SU-DHL-6 (cell line): ENCODE results near the gene GLI2.

Source experiments
- H2AFZ ChIP-seq: fragments of 200-600 bp; sonication (generic); 2 replicates; pipeline ENCODE4 v1.6.1; 2014; ENCODE audit warnings: low read depth, mild to moderate bottlenecking, moderate library complexity, mixed read lengths, antibody characterized with exemption, low read length; ENCODE audit not compliant: severe bottlenecking
- H3F3A ChIP-seq: fragments of 200-600 bp; shearing (Covaris generic); 2 replicates; pipeline ENCODE4 v1.6.0; 2016; ENCODE audit warnings: antibody characterized with exemption, mild to moderate bottlenecking; ENCODE audit not compliant: insufficient read depth
- H3K27ac ChIP-seq: fragments of 200-600 bp; sonication (generic); 2 replicates; pipeline ENCODE4 v1.5.1; 2016; ENCODE audit warnings: low read depth, mild to moderate bottlenecking, low read length, moderate library complexity, mixed read lengths
- H3K27me3 ChIP-seq: fragments of 200-600 bp; sonication (generic), shearing (Covaris generic); 2 replicates; pipeline ENCODE4 v1.6.0; 2014; ENCODE audit warnings: mild to moderate bottlenecking, low read length
- H3K36me3 ChIP-seq: fragments of 200-600 bp; sonication (generic); 2 replicates; pipeline ENCODE4 v1.6.1; 2014; ENCODE audit warnings: mild to moderate bottlenecking, low read length, mixed read lengths
- H3K4me2 ChIP-seq: fragments of 300-600, 200-600 bp; shearing (Covaris generic), sonication (generic); 2 replicates; pipeline ENCODE4 v1.6.0; 2014; ENCODE audit warnings: low read length, low read depth, mild to moderate bottlenecking; ENCODE audit not compliant: poor library complexity, severe bottlenecking
- H3K4me3 ChIP-seq: fragments of 200-600 bp; sonication (generic); 2 replicates; pipeline ENCODE4 v1.5.1; 2014; ENCODE audit warnings: antibody characterized with exemption, low read length, mild to moderate bottlenecking, mixed read lengths; ENCODE audit not compliant: insufficient read depth, poor library complexity, severe bottlenecking
- H3K79me2 ChIP-seq: fragments of 200-600 bp; sonication (generic); 2 replicates; pipeline ENCODE4 v1.6.1; 2014; ENCODE audit warnings: mild to moderate bottlenecking, low read length, moderate library complexity; ENCODE audit not compliant: insufficient read depth
- H3K9ac ChIP-seq: fragments of 200-600 bp; sonication (generic); 2 replicates; pipeline ENCODE4 v1.7.0; 2014; ENCODE audit warnings: mild to moderate bottlenecking, low read length
- H3K9me2 ChIP-seq: fragments of 200-600 bp; sonication (generic); replicated peaks from 2 replicates; pipeline ENCODE4 v1.6.1; 2014; ENCODE audit warnings: low read length; ENCODE audit not compliant: insufficient read depth
- H3K9me3 ChIP-seq: fragments of 200-600 bp; sonication (generic); 2 replicates; pipeline ENCODE4 v1.6.1; 2014; ENCODE audit warnings: low read length, mixed read lengths; ENCODE audit not compliant: insufficient read depth
- H4K20me1 ChIP-seq: fragments of 200-600 bp; sonication (generic); 2 replicates; pipeline ENCODE4 v1.6.1; 2014; ENCODE audit warnings: low read depth, mild to moderate bottlenecking, antibody characterized with exemption, low read length, moderate library complexity, mixed read lengths
- CTCF ChIP-seq: fragments of 200-600 bp; sonication (generic); IDR thresholded peaks from one replicate; pipeline ENCODE4 v1.5.1; 2017; ENCODE audit warnings: antibody characterized with exemption, mild to moderate bottlenecking, low read length, moderate library complexity; ENCODE audit not compliant: insufficient read depth, poor library complexity, severe bottlenecking
- EZH2phosphoT487 ChIP-seq: fragments of 200-600 bp; sonication (generic), shearing (Covaris generic); conservative IDR thresholded peaks from 2 replicates; pipeline ENCODE4 v1.6.1; 2018; ENCODE audit warnings: mild to moderate bottlenecking, antibody characterized with exemption, low read length, moderate library complexity, mixed read lengths

GLI2 gene

GRCh38 chr2:120772261-120772660 is 36.6 kb downstream of the GLI2 start:
- Histone ChIP-seq H3K27ac (no peak overlapping the region), H3K79me2 (no peaks in the 10 kb centered on the region), H2AFZ (no peak overlapping the region), H3K4me2 (no peak overlapping the region), H3K9ac (no peak overlapping the region), H3K27me3 (no peaks in the 10 kb centered on the region), H3K4me3 (no peak overlapping the region), H3K9me3 (no peaks in the 10 kb centered on the region), H3F3A (no peaks in the 10 kb centered on the region), H3K36me3 (no peaks in the 10 kb centered on the region), H3K9me2 (no peaks in the 10 kb centered on the region), H4K20me1 (no peaks in the 10 kb centered on the region)
- TF ChIP-seq EZH2phosphoT487 (no peak), CTCF (no peak)

- Histone ChIP-seq H3K79me2 (no peaks in the 10 kb centered on the region), H3K9me2 (no peaks in the 10 kb centered on the region), H3K27ac (no peak overlapping the region), H3K36me3 (no peaks in the 10 kb centered on the region), H3K27me3 (no peaks in the 10 kb centered on the region), H3K9me3 (no peaks in the 10 kb centered on the region), H3K9ac (no peak overlapping the region), H4K20me1 (no peaks in the 10 kb centered on the region), H2AFZ (no peak overlapping the region), H3F3A (no peaks in the 10 kb centered on the region), H3K4me3 (no peak overlapping the region), H3K4me2 (no peak overlapping the region)
- TF ChIP-seq EZH2phosphoT487 = no peak
- TF ChIP-seq CTCF = no peak
These were observed 37.6 kb downstream of the GLI2 start for GRCh38 chr2:120773186-120773800.

- no peaks in the 10 kb centered on the region for H3K9me3 ChIP-seq
- H3K4me2 ChIP-seq = no peak overlapping the region
- H3F3A ChIP-seq = no peaks in the 10 kb centered on the region
- no peaks in the 10 kb centered on the region for H3K79me2 ChIP-seq
- H3K27ac ChIP-seq = no peak overlapping the region
- no peak overlapping the region for H2AFZ ChIP-seq
- no peaks in the 10 kb centered on the region for H3K27me3 ChIP-seq
- TF ChIP-seq EZH2phosphoT487 = no peak
- TF ChIP-seq CTCF = no peak
- H3K9me2 ChIP-seq = no peaks in the 10 kb centered on the region
- no peak overlapping the region for H3K9ac ChIP-seq
- no peaks in the 10 kb centered on the region for H3K36me3 ChIP-seq
- no peak overlapping the region for H3K4me3 ChIP-seq
- H4K20me1 ChIP-seq = no peaks in the 10 kb centered on the region
These were observed 39.0 kb downstream of the GLI2 start for GRCh38 chr2:120774557-120775160.
